ENCODE data around the gene NINL.

GRCh38 chr20:25487975-25488374, 97.4 kb downstream of the NINL start:
- TF ChIP-seq, protein P1, sequence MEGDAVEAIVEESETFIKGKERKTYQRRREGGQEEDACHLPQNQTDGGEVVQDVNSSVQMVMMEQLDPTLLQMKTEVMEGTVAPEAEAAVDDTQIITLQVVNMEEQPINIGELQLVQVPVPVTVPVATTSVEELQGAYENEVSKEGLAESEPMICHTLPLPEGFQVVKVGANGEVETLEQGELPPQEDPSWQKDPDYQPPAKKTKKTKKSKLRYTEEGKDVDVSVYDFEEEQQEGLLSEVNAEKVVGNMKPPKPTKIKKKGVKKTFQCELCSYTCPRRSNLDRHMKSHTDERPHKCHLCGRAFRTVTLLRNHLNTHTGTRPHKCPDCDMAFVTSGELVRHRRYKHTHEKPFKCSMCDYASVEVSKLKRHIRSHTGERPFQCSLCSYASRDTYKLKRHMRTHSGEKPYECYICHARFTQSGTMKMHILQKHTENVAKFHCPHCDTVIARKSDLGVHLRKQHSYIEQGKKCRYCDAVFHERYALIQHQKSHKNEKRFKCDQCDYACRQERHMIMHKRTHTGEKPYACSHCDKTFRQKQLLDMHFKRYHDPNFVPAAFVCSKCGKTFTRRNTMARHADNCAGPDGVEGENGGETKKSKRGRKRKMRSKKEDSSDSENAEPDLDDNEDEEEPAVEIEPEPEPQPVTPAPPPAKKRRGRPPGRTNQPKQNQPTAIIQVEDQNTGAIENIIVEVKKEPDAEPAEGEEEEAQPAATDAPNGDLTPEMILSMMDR (IDR thresholded peaks at IDR 0.05; ENCODE audit: low read depth, low read length): no peak
- no peak for TF ChIP-seq POLR2A (IDR thresholded peaks at IDR 0.05; ENCODE audit: extremely low read depth, insufficient read length)
- no peak for TF ChIP-seq MYC (IDR thresholded peaks at IDR 0.05; ENCODE audit: low read depth, low read length)
- no peak for TF ChIP-seq MAX (IDR thresholded peaks at IDR 0.05; ENCODE audit: low read depth, low read length)

Measured in NB4 (cell line).